HEK293 (cell line): Measurements from ENCODE around the gene GJC1.

ENCODE experiments used
- CTCF ChIP-seq: fragments of 450-650 bp; formaldehyde crosslinking; IDR thresholded peaks from 2 replicates; pipeline ENCODE4 v1.5.1; 2016; ENCODE audit warnings: missing biosample characterization, missing genetic modification characterization
- ZNF10 ChIP-seq: fragments of 450-650 bp; formaldehyde crosslinking; IDR thresholded peaks from 2 replicates; pipeline ENCODE4 v1.5.1; 2017; ENCODE audit warnings: missing biosample characterization, missing genetic modification characterization
- ZNF18 ChIP-seq: fragments of 450-650 bp; formaldehyde crosslinking; IDR thresholded peaks from 2 replicates; pipeline ENCODE4 v1.5.1; 2016; ENCODE audit warnings: missing biosample characterization, missing genetic modification characterization
- ZNF302 ChIP-seq: fragments of 450-650 bp; formaldehyde crosslinking; IDR thresholded peaks from 2 replicates; pipeline ENCODE4 v1.5.1; 2016; ENCODE audit warnings: missing biosample characterization, missing genetic modification characterization, low read depth
- ZNF324 ChIP-seq: fragments of 450-650 bp; formaldehyde crosslinking; IDR thresholded peaks from 2 replicates; pipeline ENCODE4 v1.5.1; 2016; ENCODE audit warnings: missing biosample characterization, missing genetic modification characterization
- ZNF843 ChIP-seq: fragments of 450-650 bp; formaldehyde crosslinking; IDR thresholded peaks from 2 replicates; pipeline ENCODE4 v1.5.1; 2016; ENCODE audit warnings: missing biosample characterization, missing genetic modification characterization

GRCh38 chr17:44749980-44750318 lies 80.1 kb downstream of the GJC1 start:
- TF ChIP-seq CTCF (tag by site-specific recombination), result no peak
- TF ChIP-seq ZNF18, result no peak
- TF ChIP-seq ZNF324, result no peak
- TF ChIP-seq ZNF843 (tag by site-specific recombination), result no peak
- TF ChIP-seq ZNF302 (tag by site-specific recombination), result no peak
- TF ChIP-seq ZNF10, result no peak
